ENCODE measurements around the gene SLU7. TPM values are rescaled to one million over a fixed set of nuclear protein-coding genes. Genes with fewer than 3 reads are reported as not detected.

Gene SLU7
- total RNA-seq, 2 experiments from 2014 or later = 99.9 to 106 TPM

DNA sequence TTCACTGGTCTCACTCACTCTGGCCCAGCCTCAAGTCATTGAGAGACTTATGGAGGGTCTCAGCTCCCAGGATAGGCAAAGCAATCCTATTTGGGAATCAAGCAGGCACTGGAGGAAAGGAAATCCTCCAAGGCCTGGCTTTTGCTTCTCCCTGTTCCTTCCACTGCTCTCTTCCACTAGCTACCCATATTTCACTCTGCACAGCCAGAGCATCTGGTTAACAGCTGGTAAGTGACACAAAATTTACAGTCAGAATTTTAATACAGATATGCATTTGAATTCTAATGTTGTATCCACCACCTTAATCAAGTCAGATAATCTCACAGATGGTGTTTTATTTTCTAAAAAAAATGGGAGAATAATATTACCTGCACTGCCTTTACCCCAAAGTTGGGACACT, 47.6 kb downstream of the SLU7 start:
- Mint-ChIP-seq H3K9me3 (no peaks in the 10 kb centered on the region), H3K27me3 (peaks cover 90% of the 10 kb centered on the region), H3K36me3 (ENCODE audit: low read depth) (no peaks in the 10 kb centered on the region), H3K27ac (no peak overlapping the region), H3K4me1 (ENCODE audit: low read depth) (peaks cover 14% of the 10 kb centered on the region), H3K4me3 (peak overlapping the region; percentile 9)
- H3K27ac ChIP-seq (ENCODE audit: low read depth in 1 of 2, low read length in 2 of 2) = no peak overlapping the region
- ATAC-seq (ENCODE audit: poor library complexity) = no peak
- TF ChIP-seq CTCF (IDR thresholded peaks at IDR 0.05) = no peak
- peaks cover 11% of the 10 kb centered on the region for H3K4me1 ChIP-seq (ENCODE audit: insufficient read depth, low read length)
- POLR2A ChIA-PET = no interaction called here
- H3K4me3 ChIP-seq (ENCODE audit: low read length) = no peak overlapping the region
- peaks cover 0 to 4% of the 10 kb centered on the region in 2 experiments for H3K9me3 ChIP-seq (ENCODE audit: control insufficient read depth in 1 of 2, insufficient read depth in 1 of 2, low read length in 2 of 2)
- H3K36me3 ChIP-seq (ENCODE audit: insufficient read depth, low read length) = no peaks in the 10 kb centered on the region
- intact Hi-C loops (cut with DNase I, micrococcal nuclease) = no loop called here
- CTCF ChIA-PET = no interaction called here
- peaks cover 37% of the 10 kb centered on the region in 2 experiments for H3K27me3 ChIP-seq (ENCODE audit: control insufficient read depth in 1 of 2, insufficient read depth in 2 of 2, low read length in 2 of 2)
- DNase-seq = no peak

DNA sequence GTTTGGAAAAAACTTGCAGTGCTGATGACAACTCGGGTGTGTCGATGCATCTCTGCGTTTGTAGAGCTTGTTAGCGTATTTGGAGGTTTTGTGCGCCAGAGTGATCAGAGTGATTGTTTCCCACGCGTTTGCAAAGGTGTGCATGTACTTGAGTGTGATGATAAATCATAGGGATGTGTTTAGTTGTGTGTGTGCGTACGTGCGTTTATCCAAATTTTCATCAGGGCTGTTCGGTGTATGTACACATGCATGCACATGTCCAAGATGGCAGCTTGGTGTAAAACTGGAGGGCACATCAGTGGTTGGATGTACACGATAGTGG, 48.2 kb downstream of the SLU7 start:
- Mint-ChIP-seq H3K9me3 (no peaks in the 10 kb centered on the region), H3K27ac (no peak overlapping the region), H3K4me3 (peak overlapping the region; percentile 9), H3K36me3 (ENCODE audit: low read depth) (no peaks in the 10 kb centered on the region), H3K4me1 (ENCODE audit: low read depth) (peaks cover 14% of the 10 kb centered on the region), H3K27me3 (peaks cover 88% of the 10 kb centered on the region)
- DNase-seq (no peak), ATAC-seq (ENCODE audit: poor library complexity) (no peak)
- CTCF ChIA-PET = no interaction called here
- Histone ChIP-seq H3K27me3 (ENCODE audit: control insufficient read depth in 1 of 2, insufficient read depth in 2 of 2, low read length in 2 of 2) (peaks cover 37% of the 10 kb centered on the region in 2 experiments), H3K36me3 (ENCODE audit: insufficient read depth, low read length) (no peaks in the 10 kb centered on the region), H3K4me1 (ENCODE audit: insufficient read depth, low read length) (peaks cover 11% of the 10 kb centered on the region), H3K4me3 (ENCODE audit: low read length) (no peak overlapping the region), H3K9me3 (ENCODE audit: control insufficient read depth in 1 of 2, insufficient read depth in 1 of 2, low read length in 2 of 2) (peaks cover 0 to 4% of the 10 kb centered on the region in 2 experiments), H3K27ac (ENCODE audit: low read depth in 1 of 2, low read length in 2 of 2) (no peak overlapping the region)
- TF ChIP-seq CTCF (IDR thresholded peaks at IDR 0.05) = no peak
- intact Hi-C loops (cut with DNase I, micrococcal nuclease) = no loop called here
- POLR2A ChIA-PET = no interaction called here

DNA sequence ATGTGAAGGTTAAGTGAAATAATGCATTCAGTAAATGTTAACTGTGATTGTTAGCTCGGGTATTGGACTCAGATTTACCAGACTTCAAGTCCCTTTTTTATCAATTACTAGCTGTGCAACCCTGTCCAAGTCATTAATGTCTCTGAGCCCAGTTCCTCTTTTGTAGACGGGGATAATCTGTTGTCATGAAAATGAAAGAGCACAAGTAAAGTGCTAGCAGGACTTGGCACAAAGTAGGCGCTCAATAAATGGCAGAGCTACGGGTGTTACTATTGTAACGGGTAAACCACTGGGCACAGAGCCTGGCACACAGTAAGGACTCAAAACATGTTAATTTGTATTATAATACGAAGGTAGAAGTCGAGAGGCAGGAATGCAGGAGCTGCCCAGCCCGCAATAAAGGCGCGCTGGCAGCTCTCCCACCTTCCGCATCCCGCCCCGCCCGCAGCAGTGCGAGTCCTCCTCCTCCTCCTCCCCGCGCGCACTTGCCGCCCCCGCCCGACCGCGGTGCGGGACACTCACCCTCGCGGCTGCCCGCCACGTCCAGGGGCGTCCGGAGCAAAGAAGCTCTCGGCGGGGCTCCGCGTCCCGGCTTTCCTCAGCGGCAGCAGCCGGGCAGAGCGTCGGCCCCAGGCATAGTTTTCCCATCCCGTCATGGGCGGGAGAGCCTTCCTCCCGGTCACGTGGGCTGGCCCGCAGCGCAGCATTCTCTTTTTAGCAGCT, 48.7 kb downstream of the SLU7 start, which contains the start of gene C1QTNF2:
Gene C1QTNF2, minus strand, starts transcription at position 637 of the 723 bp plus-strand sequence. CDS start 15,615 bp downstream, outside the sequence.
- ATAC-seq (ENCODE audit: poor library complexity) = no peak
- Histone ChIP-seq H3K27me3 (ENCODE audit: control insufficient read depth in 1 of 2, insufficient read depth in 2 of 2, low read length in 2 of 2) (peaks cover 37% of the 10 kb centered on the region in 2 experiments), H3K27ac (ENCODE audit: low read depth in 1 of 2, low read length in 2 of 2) (no peak within 1 kb of the TSS), H3K36me3 (ENCODE audit: insufficient read depth, low read length) (no peaks in the 10 kb centered on the region), H3K4me3 (ENCODE audit: low read length) (peak within 1 kb of the TSS; percentile 26), H3K9me3 (ENCODE audit: control insufficient read depth in 1 of 2, insufficient read depth in 1 of 2, low read length in 2 of 2) (peaks cover 0 to 4% of the 10 kb centered on the region in 2 experiments), H3K4me1 (ENCODE audit: insufficient read depth, low read length) (peaks cover 11% of the 10 kb centered on the region)
- TF ChIP-seq CTCF (IDR thresholded peaks at IDR 0.05) = no peak
- H3K27ac Mint-ChIP-seq = no peak within 1 kb of the TSS
- peaks cover 85% of the 10 kb centered on the region for H3K27me3 Mint-ChIP-seq
- no peaks in the 10 kb centered on the region for H3K36me3 Mint-ChIP-seq (ENCODE audit: low read depth)
- ChIA-PET CTCF (interaction anchor here (0.7 kb wide), 1 partner anchor 25 kb away, joined by 3 read pairs; no protein-coding TSS in a partner anchor), POLR2A (no interaction called here)
- H3K4me3 Mint-ChIP-seq = peak within 1 kb of the TSS; percentile 49
- no peaks in the 10 kb centered on the region for H3K9me3 Mint-ChIP-seq
- intact Hi-C loops (cut with DNase I, micrococcal nuclease) = no loop called here
- peak in 1 of 14 experiments; percentile 8 for DNase-seq
- peaks cover 14% of the 10 kb centered on the region for H3K4me1 Mint-ChIP-seq (ENCODE audit: low read depth)

Measured in CD4-positive, alpha-beta T cell (primary cell).